ENCODE measurements around the gene PPP6R3.

GRCh38 chr11:68414496-68415221, 45.9 kb upstream of the PPP6R3 start:
- TF ChIP-seq, protein P1, sequence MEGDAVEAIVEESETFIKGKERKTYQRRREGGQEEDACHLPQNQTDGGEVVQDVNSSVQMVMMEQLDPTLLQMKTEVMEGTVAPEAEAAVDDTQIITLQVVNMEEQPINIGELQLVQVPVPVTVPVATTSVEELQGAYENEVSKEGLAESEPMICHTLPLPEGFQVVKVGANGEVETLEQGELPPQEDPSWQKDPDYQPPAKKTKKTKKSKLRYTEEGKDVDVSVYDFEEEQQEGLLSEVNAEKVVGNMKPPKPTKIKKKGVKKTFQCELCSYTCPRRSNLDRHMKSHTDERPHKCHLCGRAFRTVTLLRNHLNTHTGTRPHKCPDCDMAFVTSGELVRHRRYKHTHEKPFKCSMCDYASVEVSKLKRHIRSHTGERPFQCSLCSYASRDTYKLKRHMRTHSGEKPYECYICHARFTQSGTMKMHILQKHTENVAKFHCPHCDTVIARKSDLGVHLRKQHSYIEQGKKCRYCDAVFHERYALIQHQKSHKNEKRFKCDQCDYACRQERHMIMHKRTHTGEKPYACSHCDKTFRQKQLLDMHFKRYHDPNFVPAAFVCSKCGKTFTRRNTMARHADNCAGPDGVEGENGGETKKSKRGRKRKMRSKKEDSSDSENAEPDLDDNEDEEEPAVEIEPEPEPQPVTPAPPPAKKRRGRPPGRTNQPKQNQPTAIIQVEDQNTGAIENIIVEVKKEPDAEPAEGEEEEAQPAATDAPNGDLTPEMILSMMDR (IDR thresholded peaks at IDR 0.05), result no peak
- TF ChIP-seq POLR2AphosphoS5 (IDR thresholded peaks at IDR 0.05; ENCODE audit: low read depth, low read length) (no peak), SIN3A (IDR thresholded peaks at IDR 0.05; ENCODE audit: borderline replicate concordance, insufficient read depth, low read depth, low read length) (no peak), TCF7L2 (IDR thresholded peaks at IDR 0.05; ENCODE audit: low read depth, low read length) (no peak)
- TF ChIP-seq, protein P2, sequence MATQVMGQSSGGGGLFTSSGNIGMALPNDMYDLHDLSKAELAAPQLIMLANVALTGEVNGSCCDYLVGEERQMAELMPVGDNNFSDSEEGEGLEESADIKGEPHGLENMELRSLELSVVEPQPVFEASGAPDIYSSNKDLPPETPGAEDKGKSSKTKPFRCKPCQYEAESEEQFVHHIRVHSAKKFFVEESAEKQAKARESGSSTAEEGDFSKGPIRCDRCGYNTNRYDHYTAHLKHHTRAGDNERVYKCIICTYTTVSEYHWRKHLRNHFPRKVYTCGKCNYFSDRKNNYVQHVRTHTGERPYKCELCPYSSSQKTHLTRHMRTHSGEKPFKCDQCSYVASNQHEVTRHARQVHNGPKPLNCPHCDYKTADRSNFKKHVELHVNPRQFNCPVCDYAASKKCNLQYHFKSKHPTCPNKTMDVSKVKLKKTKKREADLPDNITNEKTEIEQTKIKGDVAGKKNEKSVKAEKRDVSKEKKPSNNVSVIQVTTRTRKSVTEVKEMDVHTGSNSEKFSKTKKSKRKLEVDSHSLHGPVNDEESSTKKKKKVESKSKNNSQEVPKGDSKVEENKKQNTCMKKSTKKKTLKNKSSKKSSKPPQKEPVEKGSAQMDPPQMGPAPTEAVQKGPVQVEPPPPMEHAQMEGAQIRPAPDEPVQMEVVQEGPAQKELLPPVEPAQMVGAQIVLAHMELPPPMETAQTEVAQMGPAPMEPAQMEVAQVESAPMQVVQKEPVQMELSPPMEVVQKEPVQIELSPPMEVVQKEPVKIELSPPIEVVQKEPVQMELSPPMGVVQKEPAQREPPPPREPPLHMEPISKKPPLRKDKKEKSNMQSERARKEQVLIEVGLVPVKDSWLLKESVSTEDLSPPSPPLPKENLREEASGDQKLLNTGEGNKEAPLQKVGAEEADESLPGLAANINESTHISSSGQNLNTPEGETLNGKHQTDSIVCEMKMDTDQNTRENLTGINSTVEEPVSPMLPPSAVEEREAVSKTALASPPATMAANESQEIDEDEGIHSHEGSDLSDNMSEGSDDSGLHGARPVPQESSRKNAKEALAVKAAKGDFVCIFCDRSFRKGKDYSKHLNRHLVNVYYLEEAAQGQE (IDR thresholded peaks at IDR 0.05; ENCODE audit: insufficient read depth in 1 of 2, low read depth in 2 of 2, low read length in 1 of 2), result no peak

All from Panc1 (cell line).